Liver (tissue), 9 donors: ENCODE results near the gene BCL3. TPM values are rescaled to one million over a fixed set of nuclear protein-coding genes. Genes with fewer than 3 reads are reported as not detected.
"Not testable (repeated sequence)": the region's sequence is repeated elsewhere in the genome, so short reads cannot be mapped to it uniquely, and the experiment has no call there.

ENCODE experiments used
- DNase-seq: peaks from one replicate; pipeline ENCODE4 v3.0.0-alpha.2; 2017; ENCODE audit warnings: low spot score
- H3K27ac ChIP-seq, 2 donors: one replicate each; pipeline ENCODE4 v1.7.0; 2013; ENCODE audit warnings: inconsistent platforms in 2 of 2, low read length in 2 of 2, control low read depth in 1 of 2, low read depth in 1 of 2, mild to moderate bottlenecking in 1 of 2
- H3K27me3 ChIP-seq, 4 donors: one replicate each; pipeline versions ENCODE4 v1.6.1 to v1.7.0; 2013; ENCODE audit warnings: low read length in 3 of 4, inconsistent platforms in 1 of 4, mild to moderate bottlenecking in 1 of 4, moderate library complexity in 1 of 4; ENCODE audit not compliant: control insufficient read depth in 4 of 4, insufficient read depth in 4 of 4
- H3K36me3 ChIP-seq, 4 donors: one replicate each; pipeline versions ENCODE4 v1.6.1 to v1.7.0; 2013; ENCODE audit warnings: low read length in 3 of 4, mild to moderate bottlenecking in 3 of 4, low read depth in 1 of 4, moderate library complexity in 1 of 4; ENCODE audit not compliant: control insufficient read depth in 4 of 4, insufficient read depth in 3 of 4
- H3K4me1 ChIP-seq, 4 donors: one replicate each; pipeline versions ENCODE4 v1.6.1 to v1.7.0; 2013; ENCODE audit warnings: low read length in 3 of 4, mild to moderate bottlenecking in 3 of 4, moderate library complexity in 1 of 4; ENCODE audit not compliant: control insufficient read depth in 4 of 4, insufficient read depth in 4 of 4
- H3K4me3 ChIP-seq, 3 donors: one replicate each; pipeline versions ENCODE4 v1.6.1 to v1.7.0; 2013; ENCODE audit warnings: low read length in 3 of 3, control low read depth in 1 of 3, low read depth in 1 of 3, mild to moderate bottlenecking in 1 of 3
- H3K9ac ChIP-seq, 2 donors: one replicate each; pipeline ENCODE4 v1.7.0; 2013; ENCODE audit warnings: low read length in 2 of 2, mild to moderate bottlenecking in 2 of 2, moderate library complexity in 2 of 2, control low read depth in 1 of 2, low read depth in 1 of 2
- H3K9me3 ChIP-seq, 4 donors: one replicate each; pipeline versions ENCODE4 v1.6.1 to v1.7.0; 2013; ENCODE audit warnings: low read length in 3 of 4; ENCODE audit not compliant: control insufficient read depth in 4 of 4
- ATF3 ChIP-seq: IDR thresholded peaks from 2 replicates; pipeline ENCODE4 v1.6.1; 2016; ENCODE audit warnings: antibody characterized with exemption
- FOXA1 ChIP-seq: IDR thresholded peaks from 2 replicates; pipeline ENCODE4 v1.6.1; 2016; ENCODE audit warnings: antibody characterized with exemption
- GABPA ChIP-seq, 2 donors: IDR thresholded peaks in 1 of 2; conservative IDR thresholded peaks in 1 of 2; 2 replicates each; pipeline ENCODE4 v1.6.1; 2016; ENCODE audit warnings: antibody characterized with exemption in 2 of 2, mild to moderate bottlenecking in 1 of 2, moderate library complexity in 1 of 2
- HNF4A ChIP-seq, 2 donors: conservative IDR thresholded peaks; 2 replicates each; pipeline ENCODE4 v1.6.1; 2016; ENCODE audit warnings: antibody characterized with exemption in 2 of 2, mild to moderate bottlenecking in 2 of 2
- HNF4G ChIP-seq: IDR thresholded peaks from 2 replicates; pipeline ENCODE4 v1.6.1; 2016; ENCODE audit warnings: antibody characterized with exemption
- JUND ChIP-seq, 2 donors: IDR thresholded peaks; 2 replicates each; pipeline ENCODE4 v1.6.1; 2016; ENCODE audit warnings: antibody characterized with exemption in 2 of 2
- NR2F2 ChIP-seq: IDR thresholded peaks from 2 replicates; pipeline ENCODE4 v1.6.1; 2016; ENCODE audit warnings: antibody characterized with exemption
- RAD21 ChIP-seq, 2 donors: IDR thresholded peaks; 2 replicates each; pipeline ENCODE4 v1.6.1; 2016; ENCODE audit warnings: antibody characterized with exemption in 2 of 2, mild to moderate bottlenecking in 2 of 2
- RXRA ChIP-seq, 2 donors: IDR thresholded peaks; 2 replicates each; pipeline ENCODE4 v1.6.1; 2017 to 2018; ENCODE audit warnings: antibody characterized with exemption in 2 of 2, mild to moderate bottlenecking in 1 of 2
- SP1 ChIP-seq: IDR thresholded peaks from 2 replicates; pipeline ENCODE4 v1.6.1; 2018; ENCODE audit warnings: antibody characterized with exemption, mild to moderate bottlenecking
- TAF1 ChIP-seq: conservative IDR thresholded peaks from 2 replicates; pipeline ENCODE4 v1.6.1; 2016; ENCODE audit warnings: antibody characterized with exemption, mild to moderate bottlenecking
- YY1 ChIP-seq: IDR thresholded peaks from 2 replicates; pipeline ENCODE4 v1.6.1; 2016; ENCODE audit warnings: antibody characterized with exemption, mild to moderate bottlenecking
- ZBTB33 ChIP-seq: IDR thresholded peaks from 2 replicates; pipeline ENCODE4 v1.6.1; 2016; ENCODE audit warnings: antibody characterized with exemption
- WGBS: extraction: QIAGEN DNeasy Blood & Tissue Kit; methylation state at CpG from one replicate; pipeline ENCODE4 v1.1.7; 2013; 5-methylcytosine and 5-hydroxymethylcytosine counted together
- polyA plus RNA-seq, 2 donors: library from polyadenylated mRNA; stranded (reverse) in 1 of 2; unstranded in 1 of 2; fragments of 200-250 nt in 1 of 2; fragments of >200 nt in 1 of 2; fragmentation: Nextera tagmentation in 1 of 2; extraction: Ambion mirVana in 1 of 2; gene quantifications; one replicate each; pipeline versions ENCODE4 v1.2.1 to v1.2.3, GENCODE V29; 2013 to 2015
- total RNA-seq, 2 donors: library from RNA; depleted of rRNA; stranded (reverse); fragments of >200 nt; gene quantifications; one replicate each; pipeline ENCODE4 v1.2.3, GENCODE V29; 2014
- TF ChIP-seq, protein P1 (sequence below): IDR thresholded peaks from 2 replicates; pipeline ENCODE4 v1.6.1; 2016; ENCODE audit warnings: antibody characterized with exemption
- TF ChIP-seq, protein P2 (sequence below): IDR thresholded peaks from 2 replicates; pipeline ENCODE4 v1.6.1; 2016; ENCODE audit warnings: antibody characterized with exemption, mild to moderate bottlenecking
- TF ChIP-seq, protein P3 (sequence below): fragments of 150-350 bp; IDR thresholded peaks from 2 replicates; pipeline ENCODE4 v1.5.1; 2017; ENCODE audit warnings: improper control_type of control experiment, low read depth, low read length; ENCODE audit not compliant: missing input control
- donor health status: healthy.
- donor health status: healthy.
- donor health status: healthy.
- donor health status: healthy.
- donor health status: healthy.

The BCL3 gene
- total and polyA plus RNA-seq, 4 donors = 4.5 to 63.6 (median 19.7) TPM

GRCh38 chr19:44720396-44720795 is 28.1 kb upstream of the BCL3 start:
- H3K36me3 ChIP-seq, DNase-seq, H3K4me3 ChIP-seq, H3K9ac ChIP-seq, H3K9me3 ChIP-seq, H3K27ac ChIP-seq, H3K27me3 ChIP-seq: not testable (repeated sequence)
- peaks cover 7 to 53% (median 44%) of the 10 kb centered on the region in 4 donors for H3K4me1 ChIP-seq
- 90% methylated on average over 9 of the region's 9 CpGs for WGBS

DNA sequence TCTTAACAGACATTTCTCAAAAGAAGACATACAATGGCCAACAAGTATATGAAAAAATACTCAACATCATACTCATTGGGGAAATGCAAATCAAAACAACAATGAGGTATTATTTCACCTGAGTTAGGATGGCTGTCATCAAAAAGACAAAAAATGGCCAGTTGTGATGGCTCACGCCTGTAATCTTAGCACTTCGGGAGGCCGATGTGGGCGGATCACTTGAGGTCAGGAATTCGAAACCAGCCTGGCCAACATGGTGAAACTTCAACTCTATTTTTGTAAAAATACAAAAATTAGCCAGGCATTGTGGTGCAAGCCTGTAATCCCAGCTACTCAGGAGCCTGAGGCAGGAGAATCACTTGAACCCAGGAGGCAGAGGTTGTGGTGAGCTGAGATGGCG is 27.6 kb upstream of the BCL3 start:
- no peak overlapping the region for H3K27ac ChIP-seq
- TF ChIP-seq TAF1 = no peak
- no peak for TF ChIP-seq ZBTB33
- no peak for TF ChIP-seq ATF3
- no peak for TF ChIP-seq RAD21 (IDR thresholded peaks at IDR 0.05)
- TF ChIP-seq FOXA1 = no peak
- TF ChIP-seq, protein P1, sequence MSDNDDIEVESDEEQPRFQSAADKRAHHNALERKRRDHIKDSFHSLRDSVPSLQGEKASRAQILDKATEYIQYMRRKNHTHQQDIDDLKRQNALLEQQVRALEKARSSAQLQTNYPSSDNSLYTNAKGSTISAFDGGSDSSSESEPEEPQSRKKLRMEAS = no peak
- no peak for TF ChIP-seq HNF4G
- no peak for TF ChIP-seq HNF4A (conservative IDR thresholded peaks at IDR 0.05)
- TF ChIP-seq JUND (IDR thresholded peaks at IDR 0.05) = no peak
- no peak for TF ChIP-seq NR2F2
- no peak for TF ChIP-seq YY1
- TF ChIP-seq, protein P2, sequence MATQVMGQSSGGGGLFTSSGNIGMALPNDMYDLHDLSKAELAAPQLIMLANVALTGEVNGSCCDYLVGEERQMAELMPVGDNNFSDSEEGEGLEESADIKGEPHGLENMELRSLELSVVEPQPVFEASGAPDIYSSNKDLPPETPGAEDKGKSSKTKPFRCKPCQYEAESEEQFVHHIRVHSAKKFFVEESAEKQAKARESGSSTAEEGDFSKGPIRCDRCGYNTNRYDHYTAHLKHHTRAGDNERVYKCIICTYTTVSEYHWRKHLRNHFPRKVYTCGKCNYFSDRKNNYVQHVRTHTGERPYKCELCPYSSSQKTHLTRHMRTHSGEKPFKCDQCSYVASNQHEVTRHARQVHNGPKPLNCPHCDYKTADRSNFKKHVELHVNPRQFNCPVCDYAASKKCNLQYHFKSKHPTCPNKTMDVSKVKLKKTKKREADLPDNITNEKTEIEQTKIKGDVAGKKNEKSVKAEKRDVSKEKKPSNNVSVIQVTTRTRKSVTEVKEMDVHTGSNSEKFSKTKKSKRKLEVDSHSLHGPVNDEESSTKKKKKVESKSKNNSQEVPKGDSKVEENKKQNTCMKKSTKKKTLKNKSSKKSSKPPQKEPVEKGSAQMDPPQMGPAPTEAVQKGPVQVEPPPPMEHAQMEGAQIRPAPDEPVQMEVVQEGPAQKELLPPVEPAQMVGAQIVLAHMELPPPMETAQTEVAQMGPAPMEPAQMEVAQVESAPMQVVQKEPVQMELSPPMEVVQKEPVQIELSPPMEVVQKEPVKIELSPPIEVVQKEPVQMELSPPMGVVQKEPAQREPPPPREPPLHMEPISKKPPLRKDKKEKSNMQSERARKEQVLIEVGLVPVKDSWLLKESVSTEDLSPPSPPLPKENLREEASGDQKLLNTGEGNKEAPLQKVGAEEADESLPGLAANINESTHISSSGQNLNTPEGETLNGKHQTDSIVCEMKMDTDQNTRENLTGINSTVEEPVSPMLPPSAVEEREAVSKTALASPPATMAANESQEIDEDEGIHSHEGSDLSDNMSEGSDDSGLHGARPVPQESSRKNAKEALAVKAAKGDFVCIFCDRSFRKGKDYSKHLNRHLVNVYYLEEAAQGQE = no peak
- no peak for TF ChIP-seq RXRA (IDR thresholded peaks at IDR 0.05)
- TF ChIP-seq SP1 = no peak
- TF ChIP-seq, protein P3, sequence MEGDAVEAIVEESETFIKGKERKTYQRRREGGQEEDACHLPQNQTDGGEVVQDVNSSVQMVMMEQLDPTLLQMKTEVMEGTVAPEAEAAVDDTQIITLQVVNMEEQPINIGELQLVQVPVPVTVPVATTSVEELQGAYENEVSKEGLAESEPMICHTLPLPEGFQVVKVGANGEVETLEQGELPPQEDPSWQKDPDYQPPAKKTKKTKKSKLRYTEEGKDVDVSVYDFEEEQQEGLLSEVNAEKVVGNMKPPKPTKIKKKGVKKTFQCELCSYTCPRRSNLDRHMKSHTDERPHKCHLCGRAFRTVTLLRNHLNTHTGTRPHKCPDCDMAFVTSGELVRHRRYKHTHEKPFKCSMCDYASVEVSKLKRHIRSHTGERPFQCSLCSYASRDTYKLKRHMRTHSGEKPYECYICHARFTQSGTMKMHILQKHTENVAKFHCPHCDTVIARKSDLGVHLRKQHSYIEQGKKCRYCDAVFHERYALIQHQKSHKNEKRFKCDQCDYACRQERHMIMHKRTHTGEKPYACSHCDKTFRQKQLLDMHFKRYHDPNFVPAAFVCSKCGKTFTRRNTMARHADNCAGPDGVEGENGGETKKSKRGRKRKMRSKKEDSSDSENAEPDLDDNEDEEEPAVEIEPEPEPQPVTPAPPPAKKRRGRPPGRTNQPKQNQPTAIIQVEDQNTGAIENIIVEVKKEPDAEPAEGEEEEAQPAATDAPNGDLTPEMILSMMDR = no peak
- TF ChIP-seq GABPA (IDR thresholded peaks at IDR 0.05 in 1 of 2, conservative IDR thresholded peaks at IDR 0.05 in 1 of 2) = no peak
- H3K4me1 ChIP-seq = peaks cover 8 to 57% (median 50%) of the 10 kb centered on the region in 4 donors
- WGBS = 85% methylated on average over 6 of the region's 6 CpGs
- no peak overlapping the region for H3K4me3 ChIP-seq
- no peaks in the 10 kb centered on the region for H3K9me3 ChIP-seq
- DNase-seq = no peak
- H3K36me3 ChIP-seq = no peaks in the 10 kb centered on the region
- H3K27me3 ChIP-seq = no peaks in the 10 kb centered on the region
- no peak overlapping the region for H3K9ac ChIP-seq

DNA sequence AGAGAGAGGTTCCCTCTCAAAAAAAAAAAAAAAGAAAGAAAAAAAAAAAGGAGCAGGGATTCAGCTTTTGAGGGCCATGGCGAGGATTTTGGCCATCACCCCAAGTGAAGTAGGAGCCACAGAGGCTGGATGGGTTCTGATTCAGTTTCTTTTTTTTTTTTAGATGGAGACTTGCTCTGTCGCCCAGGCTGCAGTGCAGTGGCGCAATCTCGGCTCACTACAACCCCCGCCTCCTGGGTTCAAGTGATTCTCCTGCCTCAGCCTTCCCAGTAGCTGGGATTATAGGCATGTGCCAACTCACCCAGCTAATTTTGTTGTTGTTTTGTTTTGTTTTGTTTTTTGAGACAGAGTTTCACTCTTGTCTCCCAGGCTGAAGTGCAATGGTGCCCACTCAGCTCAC is 27.1 kb upstream of the BCL3 start:
- WGBS = 76% methylated on average over 5 of the region's 5 CpGs
- H3K9me3 ChIP-seq, H3K4me3 ChIP-seq, H3K9ac ChIP-seq, H3K36me3 ChIP-seq, DNase-seq, H3K27ac ChIP-seq, H3K27me3 ChIP-seq: not testable (repeated sequence)
- H3K4me1 ChIP-seq = peaks cover 8 to 60% (median 51%) of the 10 kb centered on the region in 4 donors
